Measurements from ENCODE around the gene LSS.
"Not testable (repeated sequence)": the region's sequence is repeated elsewhere in the genome, so short reads cannot be mapped to it uniquely, and the experiment has no call there.

LSS gene

DNA sequence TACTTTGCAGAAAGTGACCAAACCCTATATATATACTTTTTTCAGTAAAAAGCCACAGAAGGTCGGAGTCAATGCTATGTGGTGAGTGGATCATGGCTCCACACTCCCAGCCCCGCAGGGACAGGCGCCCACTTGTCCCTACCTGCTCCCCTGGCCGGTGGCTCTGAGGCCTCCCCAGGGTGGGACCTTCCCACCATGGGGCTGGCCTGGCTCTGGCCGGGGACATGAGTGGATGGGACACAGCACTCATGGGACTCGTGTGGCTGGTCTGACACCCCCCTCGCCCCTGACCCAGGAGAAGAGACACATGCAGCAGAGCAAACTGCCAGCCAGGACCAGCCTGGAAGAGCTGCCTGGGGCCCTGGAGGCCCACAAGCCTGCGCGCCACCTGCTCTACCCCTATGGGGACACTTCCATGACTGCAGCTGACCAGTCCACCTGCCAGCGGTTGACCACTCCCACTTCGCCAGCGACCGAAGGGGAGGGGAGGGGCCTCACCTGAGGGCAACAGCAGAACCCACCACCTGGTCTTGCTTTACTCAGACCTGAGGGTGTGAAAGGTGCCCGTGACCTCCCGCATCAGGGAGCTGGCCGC is 46.5 kb downstream of the LSS start:
- Histone ChIP-seq H3K27me3 (ENCODE audit: insufficient read depth, low read length) (no peaks in the 10 kb centered on the region), H3K27ac (ENCODE audit: low read depth, low read length) (no peak overlapping the region), H3K4me1 (ENCODE audit: insufficient read depth, low read length) (peaks cover 9% of the 10 kb centered on the region; the same call in 1 of the 2 replicates), H3K36me3 (ENCODE audit: insufficient read depth, low read length) (peaks cover 5% of the 10 kb centered on the region; the same call in 1 of the 2 replicates), H3K9ac (ENCODE audit: low read depth, low read length) (no peak overlapping the region), H3K4me3 (ENCODE audit: low read length) (no peak overlapping the region), H3K9me3 (ENCODE audit: insufficient read depth, low read depth, low read length) (no peaks in the 10 kb centered on the region)
- WGBS: 94% methylated on average over 16 of the region's 16 CpGs

DNA sequence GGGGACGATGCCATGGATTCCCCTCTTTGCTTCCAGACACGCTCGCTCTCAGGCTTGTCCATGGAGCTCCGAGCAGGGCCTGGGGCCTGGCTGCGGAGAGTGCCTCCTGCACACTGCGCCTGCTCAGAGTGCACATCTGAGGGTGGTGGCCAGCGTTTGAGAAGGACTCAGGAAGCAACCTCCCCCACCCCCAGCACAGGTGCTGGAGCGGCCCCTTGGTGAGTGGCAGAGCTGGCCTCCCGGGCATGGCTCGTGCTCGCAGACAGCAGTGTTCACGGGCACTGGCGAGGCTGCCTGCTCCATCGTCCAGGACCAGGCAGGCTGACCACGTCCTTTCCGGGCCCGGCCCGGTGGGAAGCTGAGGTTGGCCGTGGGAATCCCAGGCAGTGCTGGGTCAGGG is 47.1 kb downstream of the LSS start:
- Histone ChIP-seq H3K27ac (ENCODE audit: low read depth, low read length) (no peak overlapping the region), H3K9me3 (ENCODE audit: insufficient read depth, low read depth, low read length) (peaks cover 3% of the 10 kb centered on the region; the same call in 1 of the 2 replicates), H3K27me3 (ENCODE audit: insufficient read depth, low read length) (no peaks in the 10 kb centered on the region), H3K9ac (ENCODE audit: low read depth, low read length) (no peak overlapping the region), H3K36me3 (ENCODE audit: insufficient read depth, low read length) (peaks cover 5% of the 10 kb centered on the region; the same call in 1 of the 2 replicates), H3K4me1 (ENCODE audit: insufficient read depth, low read length) (peaks cover 9% of the 10 kb centered on the region; the same call in 1 of the 2 replicates), H3K4me3 (ENCODE audit: low read length) (no peak overlapping the region)
- WGBS: 93% methylated on average over 19 of the region's 19 CpGs

- peaks cover 5% of the 10 kb centered on the region; the same call in 1 of the 2 replicates for H3K36me3 ChIP-seq (ENCODE audit: insufficient read depth, low read length)
- H3K4me1 ChIP-seq (ENCODE audit: insufficient read depth, low read length): peaks cover 9% of the 10 kb centered on the region; the same call in 1 of the 2 replicates
- H3K9ac ChIP-seq (ENCODE audit: low read depth, low read length): no peak overlapping the region
- no peak overlapping the region for H3K4me3 ChIP-seq (ENCODE audit: low read length)
- no peaks in the 10 kb centered on the region for H3K27me3 ChIP-seq (ENCODE audit: insufficient read depth, low read length)
- WGBS: 93% methylated on average over 26 of the region's 26 CpGs
- H3K27ac ChIP-seq (ENCODE audit: low read depth, low read length): peak overlapping the region; percentile 65
- peaks cover 3% of the 10 kb centered on the region; the same call in 1 of the 2 replicates for H3K9me3 ChIP-seq (ENCODE audit: insufficient read depth, low read depth, low read length)
These were observed 47.7 kb downstream of the LSS start for GRCh38 chr21:46180778-46181391.

DNA sequence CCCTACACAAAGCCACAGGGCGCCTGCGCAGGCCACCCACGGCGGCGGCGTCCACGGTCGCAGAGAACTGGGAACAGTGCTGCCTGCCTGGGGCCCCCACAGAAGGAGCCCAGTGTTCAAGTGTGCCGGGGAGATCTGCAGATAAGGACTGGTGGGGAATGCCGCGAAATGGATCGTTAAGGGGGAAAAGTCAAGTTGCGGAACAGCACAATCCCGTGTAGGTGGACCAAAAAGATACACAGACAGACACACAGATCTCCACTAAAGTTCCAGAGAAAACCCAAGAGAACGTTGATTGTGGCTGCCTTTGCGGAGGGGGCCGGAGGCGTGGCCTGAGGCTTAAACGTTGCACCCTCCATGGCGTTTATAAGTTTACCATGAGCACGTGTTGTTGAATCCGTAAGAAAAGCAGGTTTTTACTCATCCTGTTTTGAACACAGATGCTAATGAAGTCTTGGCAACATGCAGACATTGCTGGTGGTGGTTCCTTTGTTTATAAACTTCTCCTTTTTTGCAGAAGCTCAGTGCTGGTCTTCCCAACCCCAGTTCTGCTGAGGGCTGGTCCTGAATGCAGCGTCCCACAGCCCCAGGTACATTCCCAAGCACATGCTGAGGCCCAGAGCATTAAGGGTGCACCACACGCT is 48.4 kb downstream of the LSS start:
- peaks cover 5% of the 10 kb centered on the region; the same call in 1 of the 2 replicates for H3K4me1 ChIP-seq (ENCODE audit: insufficient read depth, low read length)
- H3K27ac ChIP-seq (ENCODE audit: low read depth, low read length): peak overlapping the region; percentile 65
- no peaks in the 10 kb centered on the region for H3K27me3 ChIP-seq (ENCODE audit: insufficient read depth, low read length)
- no peak overlapping the region for H3K4me3 ChIP-seq (ENCODE audit: low read length)
- H3K36me3 ChIP-seq (ENCODE audit: insufficient read depth, low read length): peaks cover 5% of the 10 kb centered on the region; the same call in 1 of the 2 replicates
- 85% methylated on average over 24 of the region's 24 CpGs for WGBS
- no peak overlapping the region for H3K9ac ChIP-seq (ENCODE audit: low read depth, low read length)
- peaks cover 3% of the 10 kb centered on the region; the same call in 1 of the 2 replicates for H3K9me3 ChIP-seq (ENCODE audit: insufficient read depth, low read depth, low read length)

DNA sequence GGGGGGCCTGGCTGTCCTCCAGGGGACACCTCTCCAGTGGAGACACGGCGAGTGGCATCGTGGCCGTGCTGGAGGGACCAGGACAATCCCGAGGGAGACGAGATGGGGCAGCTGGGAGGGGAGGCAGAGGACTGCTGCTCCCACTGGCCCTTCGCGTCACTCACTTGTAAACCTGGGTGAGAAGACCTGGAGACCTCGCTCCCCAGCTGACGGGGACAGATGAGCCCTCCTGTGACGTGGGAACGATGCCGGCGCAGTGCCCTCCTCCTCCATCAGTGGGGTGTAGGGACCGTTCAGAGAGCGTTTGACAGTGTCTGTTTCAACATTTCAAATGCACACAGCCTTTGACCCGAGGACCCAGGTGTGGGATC is 48.9 kb downstream of the LSS start:
- WGBS: 92% methylated on average over 17 of the region's 17 CpGs
- Histone ChIP-seq H3K9ac (ENCODE audit: low read depth, low read length) (no peak overlapping the region), H3K27me3 (ENCODE audit: insufficient read depth, low read length) (no peaks in the 10 kb centered on the region), H3K4me1 (ENCODE audit: insufficient read depth, low read length) (peaks cover 4% of the 10 kb centered on the region; the same call in 1 of the 2 replicates), H3K9me3 (ENCODE audit: insufficient read depth, low read depth, low read length) (peaks cover 3% of the 10 kb centered on the region; the same call in 1 of the 2 replicates), H3K27ac (ENCODE audit: low read depth, low read length) (peak overlapping the region; percentile 21; the same call in 1 of the 2 replicates), H3K36me3 (ENCODE audit: insufficient read depth, low read length) (peaks cover 5% of the 10 kb centered on the region; the same call in 1 of the 2 replicates), H3K4me3 (ENCODE audit: low read length) (no peak overlapping the region)

DNA sequence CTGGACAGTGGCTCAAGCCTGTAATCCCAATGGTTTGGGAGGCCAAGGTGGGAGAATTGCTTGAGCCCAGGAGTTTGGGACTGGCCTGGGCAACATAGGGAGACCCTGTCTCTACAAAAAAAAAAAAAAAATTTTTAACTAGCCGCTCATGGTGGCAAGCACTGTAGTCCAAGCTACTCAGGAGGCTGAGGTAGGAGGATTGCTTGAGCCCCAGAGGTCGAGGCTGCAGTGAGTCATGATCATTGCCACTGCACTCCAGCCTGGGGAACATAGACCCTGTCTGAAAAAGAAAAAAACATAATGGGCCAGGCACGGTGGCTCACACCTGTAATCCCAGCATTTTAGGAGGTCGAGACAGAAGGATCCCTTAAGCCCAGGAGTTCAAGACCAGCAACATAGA is 49.6 kb downstream of the LSS start:
- whole genome bisulfite sequencing: 93% methylated on average over 4 of the region's 4 CpGs
- no peak overlapping the region for H3K4me3 ChIP-seq (ENCODE audit: low read length)
- no peaks in the 10 kb centered on the region for H3K27me3 ChIP-seq (ENCODE audit: insufficient read depth, low read length)
- H3K9me3 ChIP-seq (ENCODE audit: insufficient read depth, low read depth, low read length): peaks cover 3% of the 10 kb centered on the region; the same call in 1 of the 2 replicates
- H3K36me3 ChIP-seq (ENCODE audit: insufficient read depth, low read length): peaks cover 5% of the 10 kb centered on the region; the same call in 1 of the 2 replicates
- no peak overlapping the region for H3K9ac ChIP-seq (ENCODE audit: low read depth, low read length)
- no peak overlapping the region for H3K27ac ChIP-seq (ENCODE audit: low read depth, low read length)
- peaks cover 4% of the 10 kb centered on the region; the same call in 1 of the 2 replicates for H3K4me1 ChIP-seq (ENCODE audit: insufficient read depth, low read length)

- H3K4me1 ChIP-seq (ENCODE audit: insufficient read depth, low read length); H3K9me3 ChIP-seq (ENCODE audit: insufficient read depth, low read depth, low read length); H3K36me3 ChIP-seq (ENCODE audit: insufficient read depth, low read length); H3K9ac ChIP-seq (ENCODE audit: low read depth, low read length); H3K27ac ChIP-seq (ENCODE audit: low read depth, low read length); H3K4me3 ChIP-seq (ENCODE audit: low read length); H3K27me3 ChIP-seq (ENCODE audit: insufficient read depth, low read length): not testable (repeated sequence)
- 94% methylated on average over 3 of the region's 3 CpGs for WGBS
These were observed 52.0 kb downstream of the LSS start for GRCh38 chr21:46176443-46177129.

DNA sequence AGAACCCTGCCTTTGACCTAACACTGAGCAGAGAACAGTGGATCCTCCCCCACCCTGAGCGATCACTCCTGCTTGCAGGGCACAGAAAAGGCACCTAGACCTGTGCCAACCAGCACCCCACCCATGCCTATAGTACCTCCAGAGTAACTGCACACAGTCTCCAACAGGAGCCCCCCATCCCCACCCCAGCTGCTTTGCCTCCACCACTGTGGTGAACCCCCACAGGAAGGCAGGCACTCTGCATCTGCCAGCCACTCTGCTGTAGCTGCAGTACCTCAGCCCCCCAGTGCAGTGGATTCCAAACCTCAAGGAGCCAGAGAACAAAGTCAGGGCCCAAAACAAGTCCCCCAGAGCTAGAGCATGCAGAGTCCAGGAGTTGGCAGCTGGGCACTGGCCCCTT is 55.0 kb downstream of the LSS start:
- H3K9me3 ChIP-seq (ENCODE audit: insufficient read depth, low read depth, low read length): peaks cover 3% of the 10 kb centered on the region; the same call in 1 of the 2 replicates
- H3K27me3 ChIP-seq (ENCODE audit: insufficient read depth, low read length): no peaks in the 10 kb centered on the region
- no peak overlapping the region for H3K27ac ChIP-seq (ENCODE audit: low read depth, low read length)
- 92% methylated on average over 1 of the region's 1 CpG for WGBS
- H3K36me3 ChIP-seq (ENCODE audit: insufficient read depth, low read length): peaks cover 3% of the 10 kb centered on the region; the same call in 1 of the 2 replicates
- no peak overlapping the region for H3K4me3 ChIP-seq (ENCODE audit: low read length)
- no peak overlapping the region for H3K9ac ChIP-seq (ENCODE audit: low read depth, low read length)
- H3K4me1 ChIP-seq (ENCODE audit: insufficient read depth, low read length): no peaks in the 10 kb centered on the region

GRCh38 chr21:46172863-46173528 is 55.6 kb downstream of the LSS start:
- Histone ChIP-seq H3K9ac (ENCODE audit: low read depth, low read length) (no peak overlapping the region), H3K27me3 (ENCODE audit: insufficient read depth, low read length) (no peaks in the 10 kb centered on the region), H3K9me3 (ENCODE audit: insufficient read depth, low read depth, low read length) (peaks cover 3% of the 10 kb centered on the region; the same call in 1 of the 2 replicates), H3K4me3 (ENCODE audit: low read length) (no peak overlapping the region), H3K4me1 (ENCODE audit: insufficient read depth, low read length) (no peaks in the 10 kb centered on the region), H3K27ac (ENCODE audit: low read depth, low read length) (no peak overlapping the region), H3K36me3 (ENCODE audit: insufficient read depth, low read length) (peaks cover 7% of the 10 kb centered on the region; the same call in 1 of the 2 replicates)
- 88% methylated on average over 6 of the region's 6 CpGs for WGBS

- Histone ChIP-seq H3K36me3 (ENCODE audit: insufficient read depth, low read length) (peaks cover 10% of the 10 kb centered on the region; the same call in 1 of the 2 replicates), H3K4me1 (ENCODE audit: insufficient read depth, low read length) (no peaks in the 10 kb centered on the region), H3K4me3 (ENCODE audit: low read length) (no peak overlapping the region), H3K27me3 (ENCODE audit: insufficient read depth, low read length) (no peaks in the 10 kb centered on the region), H3K27ac (ENCODE audit: low read depth, low read length) (no peak overlapping the region), H3K9me3 (ENCODE audit: insufficient read depth, low read depth, low read length) (peaks cover 3% of the 10 kb centered on the region; the same call in 1 of the 2 replicates), H3K9ac (ENCODE audit: low read depth, low read length) (no peak overlapping the region)
- 90% methylated on average over 21 of the region's 21 CpGs for WGBS
These were observed 56.3 kb downstream of the LSS start for GRCh38 chr21:46171996-46172862.

Measured in HUES64 (cell line).